ENCODE results near the gene ACSS3.

GRCh38 chr12:81294325-81295190, 216.7 kb downstream of the ACSS3 start:
- TF ChIP-seq POLR2A (IDR thresholded peaks at IDR 0.05), result no peak
- TF ChIP-seq CTCF (IDR thresholded peaks at IDR 0.05), result no peak
- TF ChIP-seq EP300 (IDR thresholded peaks at IDR 0.05), result no peak
- TF ChIP-seq POLR2AphosphoS5 (IDR thresholded peaks at IDR 0.05), result no peak

Data from stomach (tissue), 4 donors.